Measurements from ENCODE around the gene MRFAP1L1.
"Not testable (repeated sequence)": the region's sequence is repeated elsewhere in the genome, so short reads cannot be mapped to it uniquely, and the experiment has no call there.

MRFAP1L1 gene

DNA sequence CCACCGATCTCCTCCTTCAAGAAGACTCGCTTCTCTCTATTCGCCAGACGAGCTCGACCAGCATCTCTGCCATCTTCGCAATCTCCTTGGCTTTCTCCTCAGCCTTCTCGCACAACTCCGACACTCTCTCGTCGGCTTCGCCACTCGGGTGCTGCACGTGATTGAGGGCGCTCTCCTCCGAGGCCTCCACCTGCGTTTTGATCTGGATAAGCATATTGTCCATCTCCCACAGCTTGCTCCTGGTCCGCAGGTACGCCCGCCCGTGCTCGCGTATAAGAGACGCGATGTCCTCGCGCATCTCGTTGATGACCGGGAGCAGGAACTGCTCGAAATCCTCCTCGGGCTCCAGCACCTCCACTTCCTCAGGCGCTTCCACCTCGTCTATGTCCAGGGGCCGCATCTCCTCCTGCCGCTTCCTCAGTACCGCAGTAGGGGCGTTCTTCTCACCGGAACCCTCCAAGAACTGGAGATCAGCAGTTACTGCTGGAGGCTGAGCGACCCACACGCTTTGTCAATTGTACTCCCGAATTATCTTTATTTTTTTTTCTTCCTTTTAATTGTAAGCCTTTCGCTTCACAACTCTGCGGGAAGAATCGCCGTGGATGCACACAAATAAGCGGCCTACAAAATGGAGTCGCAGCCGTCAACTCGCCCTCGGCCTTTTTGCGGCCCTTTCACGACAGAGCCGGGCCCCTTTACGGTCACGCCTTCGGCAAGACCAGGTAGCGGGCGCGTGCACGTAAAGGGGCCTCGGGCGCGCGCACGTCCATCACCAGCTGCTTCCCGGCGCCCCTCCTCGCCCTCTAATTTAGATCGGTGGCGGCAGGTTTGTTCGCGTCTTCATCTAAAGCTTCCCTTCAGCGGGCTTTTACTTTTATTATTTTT lies at the start of gene MRFAP1L1:
TSS of gene MRFAP1L1 (minus strand) at position 636 of the 885 bp plus-strand sequence. CDS start at position 400, 236 bp downstream.
- ChIA-PET CTCF (interaction anchor here (1.0 kb wide), 2 partner anchors 164 kb away, joined by 3 read pairs; no protein-coding TSS in a partner anchor), POLR2A (interaction anchor here (0.7 to 5.0 kb wide), 20 partner anchors 9 to 359 kb away, joined by 3 to 62 read pairs (median 4); partner anchors contain the start of genes GRPEL1, MAN2B2 and MRFAP1)
- no peak for TF ChIP-seq ZNF384 (IDR thresholded peaks at IDR 0.05)
- TF ChIP-seq SUZ12 (IDR thresholded peaks at IDR 0.05): no peak
- no peak for TF ChIP-seq CTBP1 (IDR thresholded peaks at IDR 0.05; ENCODE audit: borderline replicate concordance)
- no peak for TF ChIP-seq HDGF (IDR thresholded peaks at IDR 0.05; ENCODE audit: borderline replicate concordance)
- TF ChIP-seq FOXA1 (IDR thresholded peaks at IDR 0.05): no peak
- peak; percentile 94 for TF ChIP-seq PKNOX1 (IDR thresholded peaks at IDR 0.05)
- peak; percentile 84 for TF ChIP-seq L3MBTL2 (conservative IDR thresholded peaks at IDR 0.05)
- no peak for TF ChIP-seq LEF1 (IDR thresholded peaks at IDR 0.05; ENCODE audit: borderline replicate concordance)
- DNase-seq (ENCODE audit: extremely low spot score): peak; percentile 94

GRCh38 chr4:6758728-6759127 lies 49.1 kb upstream of the MRFAP1L1 start:
- TF ChIP-seq FOXM1 (IDR thresholded peaks at IDR 0.05; ENCODE audit: borderline replicate concordance) (no peak), SUZ12 (IDR thresholded peaks at IDR 0.05) (no peak), ZNF384 (IDR thresholded peaks at IDR 0.05) (no peak), L3MBTL2 (conservative IDR thresholded peaks at IDR 0.05) (no peak), TARDBP (IDR thresholded peaks at IDR 0.05) (no peak), HDGF (IDR thresholded peaks at IDR 0.05; ENCODE audit: borderline replicate concordance) (no peak), CTBP1 (IDR thresholded peaks at IDR 0.05; ENCODE audit: borderline replicate concordance) (no peak), ARNT (IDR thresholded peaks at IDR 0.05) (no peak), PKNOX1 (IDR thresholded peaks at IDR 0.05) (no peak)
- POLR2A ChIA-PET: no interaction called here
- CTCF ChIA-PET: no interaction called here
- no peak for DNase-seq (ENCODE audit: extremely low spot score)

GRCh38 chr4:6756345-6756744 lies 46.7 kb upstream of the MRFAP1L1 start:
- DNase-seq (ENCODE audit: extremely low spot score); POLR2A ChIA-PET: not testable (repeated sequence)
- CTCF ChIA-PET: interaction anchor here (0.6 kb wide), 1 partner anchor 106 kb away, joined by 3 read pairs; no protein-coding TSS in a partner anchor

DNA sequence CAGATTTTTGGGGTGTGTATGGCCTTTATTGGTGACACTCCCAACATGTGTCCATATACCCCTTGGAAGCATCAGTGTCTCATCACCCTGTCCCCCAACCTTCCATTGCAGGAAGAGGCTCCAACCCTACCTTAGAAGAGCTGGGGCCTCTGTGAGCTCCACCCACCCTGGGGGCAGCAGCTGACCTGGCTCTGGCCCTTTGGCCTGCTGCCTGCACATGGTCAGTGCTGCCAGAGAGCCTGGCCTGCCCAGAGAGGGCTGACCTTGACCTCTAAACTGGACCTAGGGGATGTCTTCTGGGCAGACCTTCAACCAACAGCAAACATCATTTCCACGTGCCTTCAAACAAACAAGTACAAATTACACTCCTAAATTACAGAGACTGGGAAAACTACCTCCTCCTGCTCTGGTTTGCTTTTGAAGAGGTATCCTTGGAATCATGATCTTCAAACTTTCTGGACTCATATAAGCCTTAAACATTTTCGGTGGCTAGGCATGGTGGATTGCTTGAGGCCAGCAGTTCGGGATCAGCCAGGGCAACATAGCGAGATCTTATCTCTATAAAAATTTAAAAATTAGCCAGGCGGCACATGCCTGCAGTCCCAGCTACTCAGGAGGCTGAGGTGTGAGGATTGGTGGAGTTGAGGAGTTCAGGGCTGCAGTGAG lies 45.6 kb upstream of the MRFAP1L1 start:
- ChIA-PET CTCF (no interaction called here), POLR2A (no interaction called here)
- no peak for DNase-seq (ENCODE audit: extremely low spot score)

GRCh38 chr4:6754481-6755087 lies 44.9 kb upstream of the MRFAP1L1 start:
- ChIA-PET POLR2A (no interaction called here), CTCF (no interaction called here)
- TF ChIP-seq TARDBP (IDR thresholded peaks at IDR 0.05): no peak
- no peak for TF ChIP-seq CTBP1 (IDR thresholded peaks at IDR 0.05; ENCODE audit: borderline replicate concordance)
- TF ChIP-seq SUZ12 (IDR thresholded peaks at IDR 0.05): no peak
- no peak for TF ChIP-seq SP1 (IDR thresholded peaks at IDR 0.05)
- no peak for TF ChIP-seq BHLHE40 (IDR thresholded peaks at IDR 0.05; ENCODE audit: borderline replicate concordance)
- TF ChIP-seq NFRKB (IDR thresholded peaks at IDR 0.05): no peak
- DNase-seq (ENCODE audit: extremely low spot score): no peak

More for the DNA sequence above, 45.6 kb upstream of the MRFAP1L1 start:
- TF ChIP-seq ELF4 (IDR thresholded peaks at IDR 0.05) (no peak), FOXK2 (IDR thresholded peaks at IDR 0.05) (no peak), HDGF (IDR thresholded peaks at IDR 0.05; ENCODE audit: borderline replicate concordance) (no peak), PKNOX1 (IDR thresholded peaks at IDR 0.05) (no peak), L3MBTL2 (conservative IDR thresholded peaks at IDR 0.05) (peak; percentile 24; the same call in 1 of the 2 replicates)

DNA sequence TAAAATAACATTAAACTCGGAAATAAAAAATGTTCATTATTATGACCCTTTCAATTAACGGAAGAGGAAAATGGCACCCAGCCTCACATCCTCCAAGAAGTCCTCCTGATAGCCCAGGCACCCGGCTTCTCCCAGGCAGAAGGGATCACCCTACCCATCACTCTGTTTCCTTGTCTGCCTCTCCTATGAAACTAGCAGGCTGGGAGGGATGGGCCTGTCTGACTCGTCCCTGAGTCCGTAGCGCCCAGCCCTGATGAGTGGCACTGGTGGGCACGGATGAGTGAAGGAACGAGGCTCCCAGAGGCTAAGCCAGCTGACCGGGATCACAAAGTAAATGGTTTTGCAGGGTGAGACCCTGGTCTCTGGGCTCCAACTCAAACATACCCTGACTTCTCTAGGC lies 44.2 kb upstream of the MRFAP1L1 start:
- ChIA-PET POLR2A (no interaction called here), CTCF (no interaction called here)
- TF ChIP-seq ELF4 (IDR thresholded peaks at IDR 0.05): no peak
- TF ChIP-seq LEF1 (IDR thresholded peaks at IDR 0.05; ENCODE audit: borderline replicate concordance): no peak
- TF ChIP-seq NFRKB (IDR thresholded peaks at IDR 0.05): no peak
- no peak for TF ChIP-seq ARNT (IDR thresholded peaks at IDR 0.05)
- no peak for TF ChIP-seq FOXM1 (IDR thresholded peaks at IDR 0.05; ENCODE audit: borderline replicate concordance)
- TF ChIP-seq SP1 (IDR thresholded peaks at IDR 0.05): no peak
- no peak for TF ChIP-seq FOXK2 (IDR thresholded peaks at IDR 0.05)
- TF ChIP-seq HDGF (IDR thresholded peaks at IDR 0.05; ENCODE audit: borderline replicate concordance): no peak
- TF ChIP-seq FOXA1 (IDR thresholded peaks at IDR 0.05): no peak
- no peak for TF ChIP-seq TARDBP (IDR thresholded peaks at IDR 0.05)
- DNase-seq (ENCODE audit: extremely low spot score): no peak

Measured in HEK293T (cell line).